Uterus (tissue), 4 donors: Measurements from ENCODE around the gene METTL2B. TPM values are rescaled to one million over a fixed set of nuclear protein-coding genes. Genes with fewer than 3 reads are reported as not detected.
"Not testable (repeated sequence)": the region's sequence is repeated elsewhere in the genome, so short reads cannot be mapped to it uniquely, and the experiment has no call there.

Experiments
- DNase-seq, 2 donors: peaks; one replicate each; pipeline ENCODE4 v3.0.0-alpha.2; 2019 to 2020
- H3K27ac ChIP-seq, 2 donors: fragments of 200-600 bp; sonication (generic); 1 replicate in 1 of 2; 2 replicates in 1 of 2; pipeline ENCODE4 v1.5.1; 2016 to 2018
- H3K27me3 ChIP-seq, 2 donors: fragments of 200-600 bp; sonication (generic); one replicate each; pipeline ENCODE4 v1.5.1; 2018 to 2019; ENCODE audit warnings: control low read depth in 1 of 2
- H3K36me3 ChIP-seq, 2 donors: fragments of 200-600 bp; sonication (generic); one replicate each; pipeline ENCODE4 v1.5.1; 2019; ENCODE audit warnings: control low read depth in 1 of 2
- H3K4me1 ChIP-seq, 2 donors: fragments of 200-600 bp; sonication (generic); one replicate each; pipeline ENCODE4 v1.5.1; 2018 to 2019; ENCODE audit warnings: control low read depth in 1 of 2
- H3K4me3 ChIP-seq, 2 donors: fragments of 200-600 bp; sonication (generic); 1 replicate in 1 of 2; 2 replicates in 1 of 2; pipeline ENCODE4 v1.5.1; 2018 to 2019; ENCODE audit warnings: mild to moderate bottlenecking in 1 of 2
- H3K9me3 ChIP-seq, 2 donors: fragments of 200-600 bp; sonication (generic); one replicate each; pipeline ENCODE4 v1.5.1; 2019; ENCODE audit warnings: control low read depth in 1 of 2
- POLR2A ChIP-seq, 2 donors: fragments of 450-650 bp; IDR thresholded peaks; one replicate each; pipeline ENCODE4 v1.6.1; 2016; ENCODE audit warnings: antibody characterized with exemption in 2 of 2, mild to moderate bottlenecking in 1 of 2, moderate library complexity in 1 of 2
- intact Hi-C: fragments of 100-400 bp; cut with DNase I; formaldehyde crosslinking; loops from one replicate; pipeline ENCODE4 v1.15.1; 2023; ENCODE audit warnings: low total_unique reads
- total RNA-seq, 4 donors: library from RNA; depleted of rRNA in 3 of 4; stranded (reverse); fragments of >200 nt in 3 of 4; gene quantifications; one replicate each; pipeline versions ENCODE4 v1.1.0 to v1.2.4, GENCODE V29; 2014 to 2023
- TF ChIP-seq, protein P1 (sequence below), 4 experiments: fragments of 200-600 bp in 2 of 4; fragments of 450-650 bp in 2 of 4; sonication (generic) in 2 of 4; IDR thresholded peaks; one replicate each; pipeline ENCODE4 v1.5.1; 2016 to 2019; ENCODE audit warnings: antibody characterized with exemption in 4 of 4, mild to moderate bottlenecking in 2 of 4, moderate library complexity in 1 of 4
- donor health status: DM: yes; HTN: yes; CAD: no.

The METTL2B gene
- total RNA-seq, 4 donors from 2014 or later: 15.0 to 45.7 (median 26.5) TPM

DNA sequence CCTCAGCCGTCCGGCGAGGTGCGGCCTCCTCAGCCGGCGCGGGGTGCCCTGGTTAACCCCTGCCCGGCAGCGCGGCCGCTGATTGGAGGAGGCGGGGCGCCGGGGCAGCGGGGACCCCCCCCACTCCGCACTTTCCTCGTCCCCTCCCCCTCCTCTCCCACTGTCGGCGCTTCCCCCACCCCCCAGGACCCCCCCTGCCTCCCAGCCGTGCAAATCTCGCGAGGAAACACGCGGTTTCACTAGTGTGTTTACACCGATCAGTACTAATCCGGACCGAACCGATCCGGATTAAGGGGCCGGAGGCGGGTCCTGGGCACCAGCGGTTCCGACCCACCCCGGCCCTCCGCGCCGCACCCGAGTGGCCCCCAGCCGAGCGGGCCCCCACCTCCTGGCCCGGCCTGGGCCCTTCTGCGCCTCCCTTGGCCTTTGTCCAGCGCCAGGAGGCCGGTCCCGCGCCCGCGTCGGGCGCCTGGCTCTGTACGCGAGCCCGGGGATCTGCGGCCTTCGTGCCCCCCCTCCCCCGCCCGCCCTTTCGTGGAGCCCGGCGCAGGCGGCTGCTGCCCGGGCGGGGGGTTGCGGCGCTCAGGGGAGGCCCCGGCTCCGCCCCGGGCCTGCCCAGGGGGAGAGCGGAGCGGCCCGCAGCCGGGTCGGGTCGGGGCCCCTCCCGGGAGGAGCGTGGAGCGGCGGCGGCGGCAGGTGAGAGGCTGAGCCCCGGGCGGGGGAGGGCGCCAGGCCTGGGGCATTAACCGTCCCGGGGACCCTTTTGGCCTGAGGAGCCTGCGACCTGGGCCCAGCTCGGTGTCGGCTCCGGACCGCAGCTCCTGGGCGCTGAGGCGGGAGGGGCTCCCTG, 54.8 kb downstream of the METTL2B start:
- DNase-seq: peak; percentile 89 to 90
- Histone ChIP-seq H3K27ac (peak overlapping the region; percentile 99 to 100), H3K4me3 (peak overlapping the region; percentile 62 to 86)
- H3K27me3 ChIP-seq, H3K9me3 ChIP-seq, H3K4me1 ChIP-seq, H3K36me3 ChIP-seq, intact Hi-C loops: not testable (repeated sequence)
- TF ChIP-seq POLR2A (IDR thresholded peaks at IDR 0.05): peak in 1 of 2 donors; percentile 50

GRCh38 chr7:128531955-128532478, 55.5 kb downstream of the METTL2B start:
- H3K9me3 ChIP-seq, H3K27me3 ChIP-seq, H3K36me3 ChIP-seq, intact Hi-C loops, H3K4me1 ChIP-seq: not testable (repeated sequence)
- DNase-seq: peak; percentile 27 to 32
- Histone ChIP-seq H3K4me3 (peak overlapping the region; percentile 62 to 86), H3K27ac (peak overlapping the region; percentile 99 to 100)

DNA sequence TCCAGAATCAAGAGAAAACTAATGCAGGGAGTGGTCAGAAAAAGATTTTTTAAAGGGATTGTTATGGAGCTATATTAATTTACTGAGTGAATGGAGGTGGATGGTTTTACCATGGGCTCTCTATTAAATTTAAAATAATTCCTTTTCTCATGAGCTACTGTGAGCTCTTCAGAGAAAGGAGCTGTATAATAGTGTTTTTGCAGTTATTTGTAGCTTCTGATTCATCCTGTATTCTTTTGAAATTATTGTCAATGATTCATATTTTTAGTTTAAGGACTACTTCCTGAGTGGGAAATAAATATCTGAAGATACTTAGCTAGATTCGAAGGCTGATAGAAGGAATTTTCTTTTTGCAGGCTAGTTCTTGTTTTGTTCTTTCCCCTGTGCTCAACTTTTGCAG, 56.4 kb downstream of the METTL2B start:
- H3K4me1 ChIP-seq, H3K9me3 ChIP-seq, intact Hi-C loops, DNase-seq, H3K36me3 ChIP-seq, H3K27me3 ChIP-seq: not testable (repeated sequence)
- peak overlapping the region in 1 of 2 donors; percentile 99 for H3K27ac ChIP-seq
- H3K4me3 ChIP-seq: peak overlapping the region in 1 of 2 donors; percentile 86

- H3K4me3 ChIP-seq, DNase-seq, H3K27me3 ChIP-seq, H3K36me3 ChIP-seq, H3K9me3 ChIP-seq, intact Hi-C loops, H3K4me1 ChIP-seq: not testable (repeated sequence)
- TF ChIP-seq, protein P1, sequence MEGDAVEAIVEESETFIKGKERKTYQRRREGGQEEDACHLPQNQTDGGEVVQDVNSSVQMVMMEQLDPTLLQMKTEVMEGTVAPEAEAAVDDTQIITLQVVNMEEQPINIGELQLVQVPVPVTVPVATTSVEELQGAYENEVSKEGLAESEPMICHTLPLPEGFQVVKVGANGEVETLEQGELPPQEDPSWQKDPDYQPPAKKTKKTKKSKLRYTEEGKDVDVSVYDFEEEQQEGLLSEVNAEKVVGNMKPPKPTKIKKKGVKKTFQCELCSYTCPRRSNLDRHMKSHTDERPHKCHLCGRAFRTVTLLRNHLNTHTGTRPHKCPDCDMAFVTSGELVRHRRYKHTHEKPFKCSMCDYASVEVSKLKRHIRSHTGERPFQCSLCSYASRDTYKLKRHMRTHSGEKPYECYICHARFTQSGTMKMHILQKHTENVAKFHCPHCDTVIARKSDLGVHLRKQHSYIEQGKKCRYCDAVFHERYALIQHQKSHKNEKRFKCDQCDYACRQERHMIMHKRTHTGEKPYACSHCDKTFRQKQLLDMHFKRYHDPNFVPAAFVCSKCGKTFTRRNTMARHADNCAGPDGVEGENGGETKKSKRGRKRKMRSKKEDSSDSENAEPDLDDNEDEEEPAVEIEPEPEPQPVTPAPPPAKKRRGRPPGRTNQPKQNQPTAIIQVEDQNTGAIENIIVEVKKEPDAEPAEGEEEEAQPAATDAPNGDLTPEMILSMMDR (IDR thresholded peaks at IDR 0.05): peak in 1 of 4 experiments; percentile 19
- H3K27ac ChIP-seq: peak overlapping the region; percentile 57 to 68
Observed at GRCh38 chr7:128537410-128537809, 60.9 kb downstream of the METTL2B start.

- H3K27me3 ChIP-seq, H3K9me3 ChIP-seq, H3K36me3 ChIP-seq, H3K4me3 ChIP-seq, intact Hi-C loops, H3K4me1 ChIP-seq, DNase-seq, H3K27ac ChIP-seq: not testable (repeated sequence)
Observed at GRCh38 chr7:128542530-128542929, 66.0 kb downstream of the METTL2B start.

DNA sequence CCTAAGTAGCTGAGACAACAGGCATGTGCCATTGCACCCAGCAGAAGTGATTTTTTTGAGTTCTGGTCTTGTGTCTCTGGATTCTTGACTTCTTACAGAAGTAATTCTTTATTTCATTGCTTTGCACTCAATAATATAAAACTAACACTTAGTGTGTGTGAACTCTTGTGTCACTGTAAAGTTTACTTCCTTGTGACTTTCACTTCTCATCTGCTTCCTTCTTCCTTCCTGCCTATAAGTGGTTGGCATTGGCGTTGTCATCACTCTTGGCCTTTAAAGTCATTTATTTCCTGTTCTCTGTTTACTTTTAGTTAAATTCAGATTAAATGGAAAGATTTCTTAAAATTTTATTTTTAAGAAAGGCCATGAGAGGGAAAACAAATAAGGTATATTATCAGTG, 66.8 kb downstream of the METTL2B start:
- not testable (repeated sequence) for H3K36me3 ChIP-seq

GRCh38 chr7:128546319-128546851, 69.8 kb downstream of the METTL2B start:
- H3K9me3 ChIP-seq, DNase-seq, intact Hi-C loops, H3K27me3 ChIP-seq, H3K36me3 ChIP-seq, H3K27ac ChIP-seq, H3K4me1 ChIP-seq, H3K4me3 ChIP-seq: not testable (repeated sequence)

More for the DNA sequence above, 66.8 kb downstream of the METTL2B start:
- intact Hi-C loops, DNase-seq, H3K9me3 ChIP-seq, H3K27me3 ChIP-seq, H3K4me1 ChIP-seq, H3K27ac ChIP-seq, H3K4me3 ChIP-seq: not testable (repeated sequence)

- no peaks in the 10 kb centered on the region for H3K27me3 ChIP-seq
- no peak overlapping the region for H3K4me3 ChIP-seq
- DNase-seq: no peak
- H3K9me3 ChIP-seq: no peaks in the 10 kb centered on the region
- H3K27ac ChIP-seq: no peak overlapping the region
- TF ChIP-seq, protein P1 (IDR thresholded peaks at IDR 0.05): no peak
- no peak for TF ChIP-seq POLR2A (IDR thresholded peaks at IDR 0.05)
- no peaks in the 10 kb centered on the region for H3K36me3 ChIP-seq
- H3K4me1 ChIP-seq: no peaks in the 10 kb centered on the region
- intact Hi-C loops: no loop called here
Observed at GRCh38 chr7:128550920-128551319, 74.4 kb downstream of the METTL2B start.

GRCh38 chr7:128554394-128554793, 77.8 kb downstream of the METTL2B start:
- DNase-seq, H3K27ac ChIP-seq, intact Hi-C loops, H3K4me3 ChIP-seq, H3K9me3 ChIP-seq, H3K36me3 ChIP-seq, H3K4me1 ChIP-seq, H3K27me3 ChIP-seq: not testable (repeated sequence)
